GM19438 (cell line): ENCODE data around the gene ABCG4.
"Not testable (repeated sequence)": the region's sequence is repeated elsewhere in the genome, so short reads cannot be mapped to it uniquely, and the experiment has no call there.

Source experiments
- ATAC-seq: cut with Tn5 transposase; IDR thresholded peaks from one replicate; pipeline ENCODE4 v1.9.1; 2021; ENCODE audit warnings: low read depth; ENCODE audit not compliant: unreplicated experiment

The ABCG4 gene

DNA sequence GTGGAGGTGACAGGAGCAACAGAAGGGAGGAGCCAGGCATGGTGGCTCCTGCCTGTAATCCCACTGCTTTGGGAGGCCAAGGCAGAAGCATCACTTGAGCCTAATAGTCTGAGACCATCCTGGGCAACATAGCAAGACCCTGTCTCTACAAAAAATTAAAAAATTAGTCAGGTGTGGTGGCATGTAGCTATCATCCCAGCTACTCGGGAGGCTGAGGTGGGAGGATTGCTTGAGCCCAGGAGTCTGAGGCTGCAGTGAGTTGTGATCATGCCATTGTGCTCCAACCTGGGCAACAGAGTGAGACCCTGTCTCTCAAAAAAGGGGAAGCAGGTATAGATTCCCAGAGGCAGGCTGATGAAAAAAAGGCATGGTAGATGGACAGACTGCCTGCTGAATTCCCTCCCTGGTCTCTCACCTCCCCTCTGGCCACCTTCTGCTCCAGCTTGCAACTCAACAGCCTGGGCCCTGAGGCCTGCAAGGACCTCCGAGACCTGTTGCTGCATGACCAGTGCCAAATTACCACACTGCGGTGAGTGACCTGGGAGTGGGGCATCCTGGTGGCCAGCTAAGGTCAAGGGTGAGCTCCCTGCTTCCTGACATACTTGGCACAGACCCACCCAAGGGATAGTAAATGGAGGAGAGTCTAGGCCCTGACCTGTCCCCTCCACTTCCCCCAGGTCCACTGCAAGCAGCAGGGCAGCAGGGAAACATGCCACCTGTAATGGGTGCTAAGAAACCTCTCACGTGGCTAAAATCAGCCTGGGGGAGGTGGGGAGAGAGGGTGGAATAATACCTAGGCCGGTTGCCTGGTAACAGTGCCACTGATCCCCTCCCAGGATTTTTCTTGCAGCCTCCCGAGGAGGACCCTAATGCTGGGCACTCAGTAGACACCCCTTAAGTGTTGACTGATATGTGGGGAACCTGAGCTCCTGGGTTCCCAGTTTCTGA is 32.2 kb downstream of the ABCG4 start:
- ATAC-seq = no peak

DNA sequence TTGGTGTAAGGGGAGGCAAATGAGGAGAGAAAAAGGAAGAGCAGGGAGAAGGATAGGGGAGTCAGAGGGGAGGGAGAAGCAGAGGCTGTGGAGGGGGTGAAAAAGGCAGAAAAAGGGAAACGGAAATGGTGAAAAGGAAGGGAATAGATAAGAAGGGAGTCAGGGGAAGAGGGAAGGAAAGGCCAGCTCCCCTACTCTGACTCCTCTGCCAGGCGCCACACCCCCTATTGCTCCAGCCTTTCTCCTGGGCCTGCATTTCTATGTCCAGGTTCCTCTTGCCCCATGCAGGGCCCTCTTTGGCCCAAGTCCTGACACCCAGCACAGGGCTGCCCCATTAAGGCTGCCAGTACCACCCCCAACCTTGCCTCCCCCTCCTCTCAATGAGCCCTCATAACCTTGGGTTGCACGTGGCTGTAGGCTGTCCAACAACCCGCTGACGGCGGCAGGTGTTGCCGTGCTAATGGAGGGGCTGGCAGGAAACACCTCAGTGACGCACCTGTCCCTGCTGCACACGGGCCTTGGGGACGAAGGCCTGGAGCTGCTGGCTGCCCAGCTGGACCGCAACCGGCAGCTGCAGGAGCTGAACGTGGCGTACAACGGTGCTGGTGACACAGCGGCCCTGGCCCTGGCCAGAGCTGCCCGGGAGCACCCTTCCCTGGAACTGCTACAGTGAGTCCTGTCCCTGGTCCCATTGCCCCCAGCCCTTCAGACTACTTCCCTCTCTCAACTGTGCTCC is 33.0 kb downstream of the ABCG4 start:
- ATAC-seq = no peak

DNA sequence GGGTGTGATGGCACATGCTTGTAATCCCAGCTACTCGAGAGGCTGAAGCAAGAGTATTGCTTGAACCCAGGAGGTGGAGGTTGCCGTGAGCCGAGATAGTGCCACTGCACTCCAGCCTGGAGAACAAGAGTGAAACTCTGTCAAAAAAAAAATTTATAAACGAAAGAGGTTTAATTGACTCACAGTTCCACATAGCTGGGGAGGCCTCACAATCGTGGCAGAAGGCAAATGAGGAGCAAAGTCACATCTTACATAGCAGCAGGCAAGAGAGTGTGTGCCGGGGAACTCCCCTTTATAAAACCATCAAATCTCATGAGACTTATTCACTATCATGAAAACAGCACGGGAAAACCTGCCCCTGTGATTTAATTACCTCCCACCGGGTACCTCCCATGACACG is 35.5 kb downstream of the ABCG4 start:
- not testable (repeated sequence) for ATAC-seq

DNA sequence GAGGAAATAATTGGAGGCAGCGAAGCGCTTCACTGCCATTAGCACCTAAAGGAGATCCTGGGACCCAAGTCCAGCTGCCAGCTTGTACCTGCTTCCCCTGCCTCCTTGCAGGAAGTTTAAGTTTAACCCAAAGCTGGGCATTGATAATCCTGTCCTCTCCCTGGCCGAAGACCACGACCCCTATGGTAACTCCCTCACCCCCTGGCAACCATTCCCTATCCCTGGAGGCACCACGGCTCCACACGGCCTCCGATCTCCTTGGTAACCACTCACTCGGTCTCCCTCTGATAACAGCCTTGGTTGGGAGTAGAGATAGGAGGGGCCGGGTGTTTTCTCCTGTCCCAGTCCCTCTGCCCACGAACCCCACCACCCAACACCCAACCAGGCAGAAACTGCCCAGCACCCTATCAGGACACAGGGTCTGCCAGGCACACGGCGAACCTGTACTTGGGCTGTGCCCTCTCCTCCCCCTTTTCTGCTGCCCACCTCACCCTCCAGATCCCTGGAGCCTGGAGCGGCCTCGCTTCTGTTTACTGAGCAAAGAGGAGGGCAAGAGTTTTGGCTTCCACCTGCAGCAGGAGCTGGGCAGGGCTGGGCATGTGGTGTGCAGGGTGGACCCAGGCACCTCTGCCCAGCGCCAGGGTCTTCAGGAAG is 37.3 kb downstream of the ABCG4 start:
- ATAC-seq = no peak

DNA sequence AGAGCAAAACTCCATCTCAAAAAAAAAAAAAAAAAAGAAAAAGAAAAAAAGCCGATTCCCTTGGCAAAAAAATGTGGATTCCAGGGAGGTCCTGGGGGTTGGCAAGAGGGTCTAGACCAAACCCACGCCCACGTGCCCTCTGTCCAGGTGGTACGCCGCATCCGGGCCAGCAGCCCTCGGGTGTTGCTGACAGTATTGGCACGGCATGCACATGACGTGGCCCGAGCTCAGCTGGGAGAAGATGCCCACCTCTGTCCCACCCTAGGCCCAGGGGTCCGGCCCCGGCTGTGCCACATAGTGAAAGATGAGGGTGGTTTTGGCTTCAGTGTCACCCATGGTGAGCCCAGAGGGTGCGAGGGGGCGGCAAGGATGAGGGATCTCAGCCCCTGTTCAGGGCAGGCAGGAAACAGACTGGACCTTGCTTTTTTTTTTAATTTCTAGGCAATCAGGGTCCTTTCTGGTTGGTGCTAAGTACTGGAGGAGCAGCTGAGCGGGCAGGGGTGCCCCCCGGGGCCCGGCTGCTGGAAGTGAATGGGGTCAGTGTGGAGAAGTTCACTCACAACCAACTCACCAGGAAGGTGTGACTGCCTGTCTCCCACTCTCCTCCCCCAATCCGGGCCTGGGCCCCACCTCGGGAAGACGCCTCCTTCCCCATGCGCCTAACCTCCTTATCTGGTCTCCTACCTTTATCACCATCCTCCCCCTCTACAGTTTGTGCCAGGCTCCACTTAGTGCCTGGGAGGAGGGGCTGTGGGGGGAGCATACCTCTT is 38.5 kb downstream of the ABCG4 start:
- no peak for ATAC-seq

DNA sequence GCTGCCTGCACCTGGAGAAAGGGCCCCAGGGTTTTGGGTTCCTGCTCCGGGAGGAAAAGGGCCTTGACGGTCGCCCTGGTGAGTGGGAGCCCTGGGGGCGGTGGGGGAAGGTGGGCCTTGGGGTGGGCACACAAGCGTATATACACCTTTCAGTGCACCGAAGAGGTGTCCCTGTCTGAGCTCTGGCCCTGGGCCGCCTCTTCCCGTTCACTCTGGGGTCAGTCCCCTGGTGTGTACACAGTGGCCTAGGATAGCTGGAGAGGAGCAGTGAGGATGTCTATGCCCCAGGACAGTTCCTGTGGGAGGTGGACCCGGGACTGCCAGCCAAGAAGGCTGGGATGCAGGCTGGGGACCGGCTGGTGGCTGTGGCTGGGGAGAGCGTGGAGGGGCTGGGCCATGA is 39.2 kb downstream of the ABCG4 start:
- no peak for ATAC-seq

DNA sequence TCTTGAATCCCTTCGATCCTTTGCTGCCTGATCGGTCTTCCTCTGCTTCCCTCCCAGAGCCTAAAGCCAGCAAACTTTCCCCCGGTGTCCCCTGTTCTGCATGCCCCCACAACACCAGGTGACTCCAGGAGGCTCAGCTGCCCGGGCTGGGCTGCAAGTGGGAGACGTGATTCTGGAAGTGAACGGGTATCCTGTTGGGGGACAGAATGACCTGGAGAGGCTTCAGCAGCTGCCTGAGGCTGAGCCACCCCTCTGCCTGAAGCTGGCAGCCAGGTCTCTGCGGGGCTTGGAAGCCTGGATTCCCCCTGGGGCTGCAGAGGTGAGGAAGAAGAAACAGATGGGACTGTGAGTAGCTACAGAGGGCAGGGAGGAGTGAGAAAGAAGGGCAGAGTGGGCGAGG is 40.0 kb downstream of the ABCG4 start:
- no peak for ATAC-seq

DNA sequence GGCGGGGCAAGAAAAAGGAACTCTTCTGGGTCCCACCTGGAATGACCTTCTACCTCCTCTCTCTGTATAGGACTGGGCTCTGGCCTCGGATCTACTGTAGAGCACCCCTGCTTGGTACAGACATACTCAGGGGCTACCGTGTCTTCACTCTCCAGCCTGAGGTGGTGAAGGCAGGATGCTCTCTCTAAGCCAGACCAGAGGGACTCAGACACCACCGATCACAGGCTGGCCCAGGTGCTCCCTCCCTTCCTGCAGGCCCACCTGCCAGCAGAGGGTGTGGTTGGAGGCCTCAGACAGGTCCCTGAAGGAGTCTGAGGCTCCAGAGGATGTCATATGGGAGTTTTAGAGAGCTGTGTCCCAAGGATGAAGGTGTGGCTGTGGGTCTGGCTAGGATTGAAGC is 40.5 kb downstream of the ABCG4 start:
- no peak for ATAC-seq

DNA sequence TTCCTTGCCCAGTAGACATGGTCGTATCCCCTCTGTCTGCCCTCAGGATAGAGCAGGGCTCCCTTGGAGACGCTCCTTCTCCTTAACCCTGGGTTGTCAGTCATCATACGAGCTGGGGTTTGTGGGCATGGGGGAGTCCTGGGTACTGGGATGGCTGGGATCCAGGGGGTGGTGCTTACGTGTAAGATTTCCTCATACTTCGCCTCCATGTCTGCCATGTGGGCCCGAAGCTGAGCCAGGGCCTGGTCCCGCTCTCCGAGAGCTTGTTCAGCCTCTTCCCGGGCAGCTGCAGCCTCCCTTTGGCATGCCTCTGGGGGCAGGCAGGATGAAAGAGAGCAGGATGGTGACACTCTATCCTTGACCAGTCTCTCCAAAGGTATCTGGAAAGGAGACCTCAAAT is 41.7 kb downstream of the ABCG4 start:
- no peak for ATAC-seq

DNA sequence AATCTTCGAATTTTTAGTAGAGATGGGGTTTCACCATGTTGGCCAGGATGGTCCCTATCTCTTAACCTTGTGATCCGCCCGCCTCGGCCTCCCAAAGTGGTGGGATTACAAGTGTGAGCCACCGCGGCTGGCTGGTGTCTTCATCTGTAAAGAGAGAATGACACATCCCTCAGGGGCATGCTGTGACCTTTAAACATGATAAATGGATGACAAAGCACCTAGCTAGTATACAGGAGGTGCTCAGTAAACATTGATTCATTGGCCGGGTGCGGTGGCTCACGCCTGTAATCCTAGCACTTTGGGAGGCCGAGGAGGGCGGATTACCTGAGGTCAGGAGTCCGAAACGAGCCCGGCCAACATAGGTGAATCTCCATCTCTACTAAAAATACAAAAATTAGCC is 42.4 kb downstream of the ABCG4 start:
- ATAC-seq = not testable (repeated sequence)

DNA sequence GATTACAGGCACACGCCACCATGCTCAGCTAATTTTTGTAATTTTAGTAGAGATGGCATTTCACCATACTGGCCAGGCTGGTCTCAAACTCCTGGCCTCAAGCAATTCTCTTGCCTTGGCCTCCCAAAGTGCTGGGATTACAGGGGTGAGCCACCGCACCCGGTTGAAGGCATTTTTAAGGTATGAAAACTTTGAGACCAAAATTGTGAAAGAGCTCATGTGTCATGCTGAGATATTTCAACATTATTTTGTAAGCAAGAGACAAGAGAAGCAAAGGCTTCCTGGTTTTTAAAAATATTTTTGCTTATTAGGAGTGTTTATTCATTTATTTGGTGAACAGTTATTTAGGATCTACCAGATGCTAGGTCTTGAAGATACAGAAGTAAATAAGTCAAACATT is 43.3 kb downstream of the ABCG4 start:
- no peak for ATAC-seq

DNA sequence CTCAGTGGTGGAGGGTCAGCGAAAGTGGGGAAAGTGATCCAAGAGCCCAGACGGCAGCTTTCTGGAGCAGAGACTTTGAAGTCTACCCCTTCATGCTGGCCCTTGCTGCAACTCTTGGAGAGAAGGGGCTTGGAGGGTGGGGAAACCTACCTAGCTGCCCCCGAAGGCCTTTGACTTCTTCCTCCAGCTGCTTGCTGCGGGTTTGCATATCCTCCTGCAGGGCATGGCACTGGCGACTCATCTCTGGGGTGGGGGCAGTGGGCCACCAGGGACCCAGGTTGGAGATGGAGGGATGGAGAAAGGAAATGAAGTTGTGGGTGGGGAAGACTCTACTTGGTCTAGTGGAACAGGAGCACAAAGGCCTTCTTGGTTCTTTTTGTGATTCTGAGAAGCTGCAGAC is 44.1 kb downstream of the ABCG4 start:
- no peak for ATAC-seq

DNA sequence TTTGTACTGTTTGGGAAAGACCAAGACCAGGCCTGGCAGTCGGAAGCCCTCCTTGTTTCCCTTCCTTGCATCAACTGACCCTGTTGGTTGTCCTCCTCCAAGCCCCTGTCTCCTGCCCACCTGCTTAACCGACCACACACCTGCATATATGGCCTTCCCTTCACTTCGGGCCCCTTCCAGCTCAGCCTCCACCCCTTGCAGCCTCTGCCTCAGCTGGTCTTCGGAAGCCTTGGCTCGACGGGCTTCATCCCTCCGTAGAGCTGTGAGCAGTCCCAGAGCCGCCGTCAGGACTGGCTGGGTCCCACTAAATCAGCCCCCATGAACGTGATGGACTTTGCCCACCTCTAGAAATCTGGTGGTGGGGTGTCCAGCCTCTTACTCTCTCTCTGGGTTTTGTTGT is 44.8 kb downstream of the ABCG4 start:
- ATAC-seq = no peak

DNA sequence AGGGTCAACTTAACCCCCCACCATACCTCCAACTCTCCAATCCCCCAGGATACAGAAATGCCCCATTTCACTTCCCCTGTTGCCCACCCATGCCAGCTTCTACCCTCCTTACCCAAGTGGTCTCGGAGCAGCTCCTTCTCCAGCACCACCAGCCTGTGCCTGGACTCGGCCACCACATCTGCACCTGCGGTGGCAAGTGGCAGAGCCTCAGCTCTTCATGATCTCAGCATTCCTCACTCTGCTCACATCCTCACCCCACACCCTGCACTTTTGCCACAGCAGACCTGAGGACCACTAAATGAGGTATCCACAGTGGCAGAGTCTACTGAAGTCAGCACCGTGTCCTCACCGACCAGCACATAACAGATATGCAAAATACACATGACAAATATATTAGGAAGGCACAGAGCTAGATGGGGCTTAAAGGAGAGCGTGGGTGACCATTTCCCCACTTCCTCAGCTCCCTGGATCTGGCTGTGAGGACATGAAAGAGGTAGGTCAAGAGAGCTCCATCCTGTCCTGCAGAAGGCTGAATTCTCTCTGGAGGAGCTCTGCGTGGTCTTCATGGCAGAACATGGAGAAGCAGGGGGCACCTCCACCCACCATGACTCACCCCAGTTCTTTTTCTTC is 46.1 kb downstream of the ABCG4 start:
- no peak for ATAC-seq

DNA sequence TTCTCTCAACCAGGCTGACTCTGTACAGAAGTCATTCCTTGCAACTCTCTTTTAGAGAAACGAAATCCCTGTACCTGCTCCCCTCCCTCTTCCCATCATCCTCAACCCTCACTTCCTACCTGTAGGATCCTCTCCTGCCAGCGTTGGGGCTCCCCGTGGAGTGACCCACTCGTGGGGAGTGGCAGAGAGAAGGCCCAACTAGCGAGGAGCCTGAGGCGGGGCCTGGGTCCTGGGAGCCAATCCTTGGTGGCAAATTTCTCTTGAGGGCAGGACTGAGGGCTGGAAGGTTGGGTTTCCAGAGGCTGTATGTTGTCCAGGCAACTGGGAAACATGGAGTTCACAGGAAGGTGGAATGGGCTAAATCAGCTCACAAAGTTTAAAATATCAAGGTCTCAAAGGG is 46.8 kb downstream of the ABCG4 start:
- no peak for ATAC-seq

DNA sequence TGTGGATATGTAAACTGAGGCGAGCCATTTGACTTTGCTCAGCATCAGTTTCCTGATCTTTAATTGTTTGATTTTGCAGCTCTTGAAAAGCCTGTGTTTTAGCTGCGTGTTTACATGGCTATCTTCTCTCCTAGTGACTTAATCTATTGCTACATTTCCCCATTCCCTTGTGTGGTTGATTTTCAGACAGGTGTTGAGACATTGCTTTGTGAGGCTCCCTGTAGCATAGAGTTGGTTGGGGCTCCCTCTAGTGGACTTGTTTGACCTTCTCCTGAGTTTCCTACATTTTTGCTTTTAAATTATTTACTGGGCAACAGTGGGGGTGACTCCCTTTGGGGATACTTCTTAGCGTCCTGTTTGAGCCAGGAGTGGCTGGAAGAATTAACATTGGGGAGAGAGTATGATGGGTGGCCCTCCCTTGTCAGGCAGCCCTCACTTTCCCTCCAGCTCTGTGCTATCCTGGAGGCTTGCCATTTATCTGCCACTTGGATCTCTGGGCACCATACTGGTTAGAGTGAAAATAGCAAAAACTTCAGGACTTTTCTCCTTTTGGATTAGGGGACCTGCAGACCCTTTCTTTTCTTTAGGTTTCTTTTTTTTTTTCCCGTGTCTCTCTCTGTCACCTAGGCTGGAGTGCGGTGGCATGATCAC is 48.1 kb downstream of the ABCG4 start:
- no peak for ATAC-seq

DNA sequence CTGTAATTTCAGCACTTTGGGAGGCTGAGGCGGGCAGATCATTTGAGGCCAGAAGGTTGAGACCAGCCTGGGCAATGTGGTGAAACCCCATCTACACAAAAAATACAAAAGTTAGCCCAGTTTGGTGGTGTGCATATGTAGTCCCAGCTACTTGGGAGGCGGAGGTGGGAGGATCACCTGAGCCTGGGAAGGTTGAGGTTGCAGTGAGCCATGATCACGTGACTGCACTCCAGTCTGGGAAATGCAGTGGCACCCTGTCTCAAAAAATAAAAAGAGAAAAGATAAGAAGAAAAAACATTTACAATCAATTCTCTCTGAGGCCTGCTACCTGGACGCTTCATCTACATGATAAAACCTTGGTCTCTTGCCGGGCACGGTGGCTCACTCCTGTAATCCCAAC is 50.1 kb downstream of the ABCG4 start:
- no peak for ATAC-seq

DNA sequence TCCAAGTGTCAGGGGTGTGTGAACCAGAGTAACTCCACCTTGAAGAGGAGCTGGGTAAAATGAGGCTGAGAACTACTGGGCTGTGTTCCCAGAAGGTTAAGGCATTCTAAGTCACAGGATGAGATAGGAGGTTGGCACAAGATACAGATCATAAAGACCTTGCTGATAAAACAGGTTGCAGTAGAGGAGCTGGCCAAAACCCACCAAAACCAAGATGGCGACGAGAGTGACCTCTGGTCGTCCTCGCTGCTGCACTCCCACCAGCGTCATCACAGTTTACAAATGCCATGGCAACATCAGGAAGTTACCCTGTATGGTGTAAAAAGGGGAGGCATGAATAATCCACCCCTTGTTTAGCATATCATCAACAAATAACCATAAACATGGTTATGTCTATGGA is 52.4 kb downstream of the ABCG4 start:
- not testable (repeated sequence) for ATAC-seq

DNA sequence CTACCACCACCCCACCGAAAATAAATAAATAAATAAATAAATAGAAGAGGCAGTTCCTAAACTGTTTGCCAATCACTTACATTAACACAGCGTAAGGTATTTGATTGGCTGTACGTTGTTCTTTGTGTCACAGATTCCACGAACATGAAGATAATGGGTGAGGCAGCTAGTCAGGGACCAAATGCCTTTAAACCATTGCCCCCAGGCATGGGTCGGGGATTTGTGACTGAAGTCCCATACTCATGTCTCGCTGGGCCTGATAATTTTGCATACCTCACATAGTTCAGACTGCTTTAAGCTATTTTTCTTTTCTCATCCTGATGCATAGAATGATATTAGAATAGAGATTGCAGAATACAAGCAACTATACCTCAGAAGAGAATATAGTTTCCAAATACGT is 53.7 kb downstream of the ABCG4 start:
- no peak for ATAC-seq

DNA sequence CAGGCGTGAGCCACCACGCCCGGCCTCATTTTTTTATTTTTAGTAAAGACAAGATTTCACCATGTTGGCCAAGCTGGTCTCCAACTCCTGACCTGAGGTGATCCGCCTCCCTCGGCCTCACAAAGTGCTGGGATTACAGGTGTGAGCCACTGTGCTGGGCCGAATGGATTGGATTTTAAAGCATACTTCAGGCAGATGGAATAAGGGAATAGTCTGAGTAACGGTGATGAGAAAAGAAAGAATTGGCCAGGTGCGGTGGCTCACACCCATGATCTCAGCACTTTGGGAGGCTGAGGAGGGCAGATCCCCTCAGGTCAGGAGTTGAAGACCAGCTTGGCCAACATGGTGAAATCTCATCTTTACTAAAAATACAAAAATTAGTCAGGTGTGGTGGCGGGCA is 55.2 kb downstream of the ABCG4 start:
- ATAC-seq = no peak
